ENCODE data around the gene BAHCC1.

GRCh38 chr17:81483085-81483861 is 88.0 kb downstream of the BAHCC1 start:
- TF ChIP-seq CTCF (IDR thresholded peaks at IDR 0.05) (no peak), EP300 (IDR thresholded peaks at IDR 0.05) (no peak), POLR2A (IDR thresholded peaks at IDR 0.05) (no peak)
